ENCODE data around the gene INO80E.

- TF ChIP-seq CTCF (IDR thresholded peaks at IDR 0.05) (no peak), ZFX (IDR thresholded peaks at IDR 0.05; ENCODE audit: borderline replicate concordance) (no peak)
Observed at GRCh38 chr16:30010844-30011713, 15.0 kb downstream of the INO80E start, which contains the start of gene DOC2A.

Data from 22Rv1 (cell line).